ENCODE data around the gene C13orf46. TPM values are rescaled to one million over a fixed set of nuclear protein-coding genes. Genes with fewer than 3 reads are reported as not detected.

The C13orf46 gene
- total RNA-seq, 2 donors from 2014 or later = 0.59 to 2.7 TPM

DNA sequence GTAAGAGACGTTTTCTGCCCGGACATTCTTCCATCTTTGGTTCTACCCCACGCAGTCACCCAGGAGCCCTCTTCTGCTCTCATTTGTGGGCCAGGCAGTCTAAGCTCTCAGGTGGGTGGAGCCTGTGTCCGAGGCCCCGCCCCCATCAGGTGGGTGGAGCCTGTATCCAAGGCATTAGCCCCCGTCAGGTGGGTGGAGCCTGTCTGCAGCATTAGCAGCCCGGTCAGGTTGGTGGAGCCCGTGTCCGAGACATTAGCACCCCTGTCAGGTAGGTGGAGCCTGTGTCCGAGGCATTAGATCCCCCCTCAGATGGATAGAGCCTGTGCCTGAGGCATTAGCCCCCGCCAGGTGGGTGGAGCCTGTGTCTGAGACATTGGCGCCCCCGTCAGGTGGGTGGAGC lies 45.5 kb upstream of the C13orf46 start:
- no peaks in the 10 kb centered on the region for H3K4me1 ChIP-seq
- H3K27ac ChIP-seq = no peak overlapping the region
- no peak overlapping the region for H3K4me3 ChIP-seq
- no peaks in the 10 kb centered on the region for H3K9me3 ChIP-seq
- no peak for TF ChIP-seq CTCF (IDR thresholded peaks at IDR 0.05)
- DNase-seq (ENCODE audit: low spot score) = no peak
- no peaks in the 10 kb centered on the region for H3K27me3 ChIP-seq
- H3K36me3 ChIP-seq = peaks cover 38% of the 10 kb centered on the region

- Histone ChIP-seq H3K27me3 (no peaks in the 10 kb centered on the region), H3K9me3 (no peaks in the 10 kb centered on the region), H3K4me3 (no peak overlapping the region), H3K27ac (no peak overlapping the region), H3K36me3 (peaks cover 42% of the 10 kb centered on the region), H3K4me1 (no peaks in the 10 kb centered on the region)
- TF ChIP-seq CTCF (IDR thresholded peaks at IDR 0.05) = no peak
- DNase-seq (ENCODE audit: low spot score) = no peak
Observed at GRCh38 chr13:114018461-114019055, 44.7 kb upstream of the C13orf46 start.

DNA sequence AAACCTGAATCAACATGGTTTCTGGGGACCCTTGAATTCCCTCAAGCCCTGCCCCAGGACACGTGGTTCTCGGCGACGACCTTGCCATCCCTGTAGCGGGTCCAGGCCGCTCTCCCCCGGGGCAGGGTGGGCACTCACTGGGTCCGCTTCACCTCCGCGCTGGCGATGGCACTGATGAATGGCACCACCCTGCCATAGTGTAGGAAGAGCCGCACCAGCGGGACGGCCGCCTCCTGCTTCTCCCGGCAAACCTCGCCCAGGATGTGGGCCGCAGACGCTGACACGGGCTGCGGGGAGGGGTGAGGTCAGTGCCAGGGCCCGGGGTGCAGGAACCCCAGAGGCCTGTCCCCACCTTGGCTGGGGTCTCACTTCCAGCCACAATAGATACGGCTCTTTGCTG lies 44.1 kb upstream of the C13orf46 start:
- DNase-seq (ENCODE audit: low spot score) = no peak
- Histone ChIP-seq H3K27ac (no peak overlapping the region), H3K4me1 (no peaks in the 10 kb centered on the region), H3K4me3 (no peak overlapping the region), H3K36me3 (peaks cover 42% of the 10 kb centered on the region), H3K9me3 (no peaks in the 10 kb centered on the region), H3K27me3 (no peaks in the 10 kb centered on the region)
- no peak for TF ChIP-seq CTCF (IDR thresholded peaks at IDR 0.05)

- Histone ChIP-seq H3K9me3 (no peaks in the 10 kb centered on the region), H3K4me1 (no peaks in the 10 kb centered on the region), H3K4me3 (no peak overlapping the region), H3K36me3 (peaks cover 45% of the 10 kb centered on the region), H3K27ac (no peak overlapping the region), H3K27me3 (no peaks in the 10 kb centered on the region)
- no peak for TF ChIP-seq CTCF (IDR thresholded peaks at IDR 0.05)
- no peak for DNase-seq (ENCODE audit: low spot score)
Observed at GRCh38 chr13:114017028-114017630, 43.3 kb upstream of the C13orf46 start.

GRCh38 chr13:114016321-114017027 lies 42.6 kb upstream of the C13orf46 start:
- Histone ChIP-seq H3K4me3 (no peak overlapping the region), H3K27me3 (no peaks in the 10 kb centered on the region), H3K36me3 (peaks cover 50% of the 10 kb centered on the region), H3K27ac (no peak overlapping the region), H3K4me1 (no peaks in the 10 kb centered on the region), H3K9me3 (no peaks in the 10 kb centered on the region)
- no peak for DNase-seq (ENCODE audit: low spot score)
- no peak for TF ChIP-seq CTCF (IDR thresholded peaks at IDR 0.05)

Data from right atrium auricular region (tissue), 2 donors.